Vagina (tissue), 2 donors: ENCODE results near the gene HOXA7.

Experiments
- POLR2A ChIP-seq, 2 donors: fragments of 450-650 bp; IDR thresholded peaks; one replicate each; pipeline ENCODE4 v1.6.1; 2017; ENCODE audit warnings: antibody characterized with exemption in 2 of 2, mild to moderate bottlenecking in 2 of 2, moderate library complexity in 2 of 2
- POLR2AphosphoS5 ChIP-seq, 2 donors: sonication (generic); formaldehyde crosslinking; IDR thresholded peaks; one replicate each; pipeline ENCODE4 v1.9.0; 2017; ENCODE audit warnings: antibody characterized with exemption in 2 of 2, mild to moderate bottlenecking in 2 of 2, low read depth in 1 of 2; ENCODE audit not compliant: insufficient read depth in 1 of 2
- TF ChIP-seq, protein P1 (sequence below), 3 experiments: fragments of 450-650 bp in 2 of 3; fragments of 200-600 bp in 1 of 3; sonication (generic) in 1 of 3; IDR thresholded peaks; one replicate each; pipeline ENCODE4 v1.5.1; 2017 to 2019; ENCODE audit warnings: antibody characterized with exemption in 3 of 3, mild to moderate bottlenecking in 2 of 3, moderate library complexity in 2 of 3

DNA sequence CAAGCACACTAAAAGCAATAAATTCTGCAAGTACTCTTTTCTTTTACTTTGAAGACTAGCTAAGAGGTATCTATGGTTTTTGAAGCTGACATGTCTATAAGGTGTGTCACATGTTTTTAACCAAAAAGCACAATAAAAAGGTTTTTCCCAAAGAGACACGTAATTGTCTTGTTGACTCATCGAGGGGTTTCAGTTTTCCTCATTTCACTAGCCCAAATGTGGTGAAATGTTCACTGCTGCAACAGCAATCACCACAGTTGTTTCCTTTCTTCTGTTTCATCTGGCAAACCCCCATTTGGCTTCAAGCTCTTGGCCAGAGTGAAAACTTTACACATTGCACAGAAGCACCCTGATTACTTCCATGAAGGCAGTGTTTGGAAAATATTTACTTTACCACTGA lies 22.1 kb downstream of the HOXA7 start:
- TF ChIP-seq, protein P1, sequence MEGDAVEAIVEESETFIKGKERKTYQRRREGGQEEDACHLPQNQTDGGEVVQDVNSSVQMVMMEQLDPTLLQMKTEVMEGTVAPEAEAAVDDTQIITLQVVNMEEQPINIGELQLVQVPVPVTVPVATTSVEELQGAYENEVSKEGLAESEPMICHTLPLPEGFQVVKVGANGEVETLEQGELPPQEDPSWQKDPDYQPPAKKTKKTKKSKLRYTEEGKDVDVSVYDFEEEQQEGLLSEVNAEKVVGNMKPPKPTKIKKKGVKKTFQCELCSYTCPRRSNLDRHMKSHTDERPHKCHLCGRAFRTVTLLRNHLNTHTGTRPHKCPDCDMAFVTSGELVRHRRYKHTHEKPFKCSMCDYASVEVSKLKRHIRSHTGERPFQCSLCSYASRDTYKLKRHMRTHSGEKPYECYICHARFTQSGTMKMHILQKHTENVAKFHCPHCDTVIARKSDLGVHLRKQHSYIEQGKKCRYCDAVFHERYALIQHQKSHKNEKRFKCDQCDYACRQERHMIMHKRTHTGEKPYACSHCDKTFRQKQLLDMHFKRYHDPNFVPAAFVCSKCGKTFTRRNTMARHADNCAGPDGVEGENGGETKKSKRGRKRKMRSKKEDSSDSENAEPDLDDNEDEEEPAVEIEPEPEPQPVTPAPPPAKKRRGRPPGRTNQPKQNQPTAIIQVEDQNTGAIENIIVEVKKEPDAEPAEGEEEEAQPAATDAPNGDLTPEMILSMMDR (IDR thresholded peaks at IDR 0.05) = no peak
- TF ChIP-seq POLR2AphosphoS5 (IDR thresholded peaks at IDR 0.05; ENCODE audit: insufficient read depth in 1 of 2, low read depth in 1 of 2) (no peak), POLR2A (IDR thresholded peaks at IDR 0.05) (no peak)
